Measurements from ENCODE around the gene HSPA9. TPM values are rescaled to one million over a fixed set of nuclear protein-coding genes. Genes with fewer than 3 reads are reported as not detected.

The HSPA9 gene
- total RNA-seq, 2 donors from 2014 or later: 220 to 398 TPM

DNA sequence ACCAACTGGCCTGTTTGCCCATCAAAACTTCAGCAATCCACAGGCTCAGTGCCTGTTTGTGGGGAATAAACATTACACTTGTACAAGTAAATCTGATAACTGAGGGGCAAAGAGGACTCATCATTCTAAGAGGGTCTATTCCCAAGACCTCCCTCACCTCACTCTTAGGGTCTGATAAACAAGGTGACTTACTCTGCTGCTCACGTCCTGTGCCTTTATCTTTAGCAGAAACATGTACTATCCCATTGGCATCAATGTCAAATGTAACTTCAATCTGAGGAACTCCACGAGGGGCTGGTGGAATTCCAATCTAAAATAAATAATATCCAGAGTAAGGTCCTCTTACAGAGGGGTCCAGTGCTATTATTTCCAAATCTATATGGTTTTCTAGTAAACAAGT, 17.5 kb downstream of the HSPA9 start:
- no peak overlapping the region for H3K4me3 Mint-ChIP-seq
- peak overlapping the region; percentile 40 for H3K27ac Mint-ChIP-seq
- no peaks in the 10 kb centered on the region for H3K9me3 Mint-ChIP-seq
- ATAC-seq (replicated peaks): no peak
- H3K36me3 Mint-ChIP-seq (ENCODE audit: low read depth): peaks cover 98% of the 10 kb centered on the region
- peaks cover 18% of the 10 kb centered on the region for H3K4me1 Mint-ChIP-seq
- no peaks in the 10 kb centered on the region for H3K27me3 Mint-ChIP-seq

DNA sequence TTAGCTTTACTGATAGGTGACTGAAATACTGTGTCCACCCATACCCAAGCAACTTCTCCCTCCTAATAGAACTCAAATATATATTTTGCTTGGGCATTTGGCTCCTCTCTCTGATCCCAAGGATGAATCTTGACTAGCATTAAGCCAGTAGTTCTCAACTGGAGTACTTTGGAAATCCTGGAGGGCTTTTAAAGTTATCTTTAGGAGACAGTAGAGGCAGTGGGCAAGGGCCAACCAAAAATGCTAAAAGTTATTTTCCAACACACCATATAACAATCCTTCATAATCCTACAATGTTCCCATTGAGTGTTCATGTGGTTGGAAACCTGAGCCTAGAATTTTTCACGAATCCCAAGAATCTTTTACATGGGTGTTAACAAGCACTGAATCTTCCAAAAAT, 21.1 kb downstream of the HSPA9 start:
- Mint-ChIP-seq H3K9me3 (no peaks in the 10 kb centered on the region), H3K4me1 (peaks cover 6% of the 10 kb centered on the region), H3K27ac (peak overlapping the region; percentile 54), H3K27me3 (no peaks in the 10 kb centered on the region), H3K36me3 (ENCODE audit: low read depth) (peaks cover 77% of the 10 kb centered on the region), H3K4me3 (no peak overlapping the region)
- ATAC-seq (replicated peaks): no peak

DNA sequence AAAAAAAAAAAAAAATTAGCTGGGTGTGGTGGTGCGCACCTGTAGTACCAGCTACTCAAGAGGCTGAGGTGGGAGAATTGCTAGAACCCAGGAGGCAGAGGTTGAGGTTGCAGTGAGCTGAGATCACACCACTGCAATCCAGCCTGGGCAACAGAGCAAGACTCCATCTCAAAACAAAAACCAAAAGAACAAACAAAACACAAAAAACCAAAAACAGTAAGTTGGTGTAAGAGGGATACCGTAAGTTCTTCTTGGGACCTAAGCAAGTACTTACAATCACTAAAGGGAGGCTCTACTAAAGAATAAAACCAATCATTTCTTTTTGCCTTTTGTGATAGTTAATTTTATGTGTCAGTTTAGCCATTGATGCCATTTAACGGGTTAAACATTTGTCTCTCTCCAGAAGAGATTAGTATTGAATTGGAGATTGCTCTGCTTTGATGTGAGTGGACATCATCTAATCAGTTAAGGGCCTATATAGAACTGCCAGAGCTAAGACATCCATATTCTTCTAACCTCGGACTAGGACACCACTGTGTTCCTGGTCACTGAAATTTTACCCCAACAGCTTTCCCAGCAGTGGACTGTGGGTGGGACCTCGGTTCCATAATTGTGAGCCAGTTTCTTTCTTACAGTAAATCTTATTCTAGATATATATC, 21.6 kb downstream of the HSPA9 start:
- H3K36me3 Mint-ChIP-seq (ENCODE audit: low read depth): peaks cover 73% of the 10 kb centered on the region
- no peak for ATAC-seq (replicated peaks)
- H3K9me3 Mint-ChIP-seq: no peaks in the 10 kb centered on the region
- H3K4me3 Mint-ChIP-seq: no peak overlapping the region
- no peaks in the 10 kb centered on the region for H3K27me3 Mint-ChIP-seq
- no peak overlapping the region for H3K27ac Mint-ChIP-seq
- peaks cover 4% of the 10 kb centered on the region for H3K4me1 Mint-ChIP-seq

GRCh38 chr5:138552657-138553056, 22.5 kb downstream of the HSPA9 start:
- no peaks in the 10 kb centered on the region for H3K27me3 Mint-ChIP-seq
- no peaks in the 10 kb centered on the region for H3K9me3 Mint-ChIP-seq
- H3K36me3 Mint-ChIP-seq (ENCODE audit: low read depth): peaks cover 72% of the 10 kb centered on the region
- no peak overlapping the region for H3K27ac Mint-ChIP-seq
- no peak overlapping the region for H3K4me3 Mint-ChIP-seq
- peaks cover 10% of the 10 kb centered on the region for H3K4me1 Mint-ChIP-seq
- ATAC-seq (replicated peaks): no peak

GRCh38 chr5:138549414-138549813, 25.8 kb downstream of the HSPA9 start:
- H3K27me3 Mint-ChIP-seq: no peaks in the 10 kb centered on the region
- H3K9me3 Mint-ChIP-seq: no peaks in the 10 kb centered on the region
- no peak overlapping the region for H3K4me3 Mint-ChIP-seq
- no peak overlapping the region for H3K27ac Mint-ChIP-seq
- H3K36me3 Mint-ChIP-seq (ENCODE audit: low read depth): peaks cover 48% of the 10 kb centered on the region
- H3K4me1 Mint-ChIP-seq: peaks cover 22% of the 10 kb centered on the region
- no peak for ATAC-seq (replicated peaks)

GRCh38 chr5:138545919-138546562, 29.2 kb downstream of the HSPA9 start:
- peaks cover 32% of the 10 kb centered on the region for H3K4me1 Mint-ChIP-seq
- no peak for ATAC-seq (replicated peaks)
- H3K9me3 Mint-ChIP-seq: no peaks in the 10 kb centered on the region
- no peaks in the 10 kb centered on the region for H3K27me3 Mint-ChIP-seq
- H3K4me3 Mint-ChIP-seq: peak overlapping the region; percentile 99
- no peak overlapping the region for H3K27ac Mint-ChIP-seq
- H3K36me3 Mint-ChIP-seq (ENCODE audit: low read depth): peaks cover 51% of the 10 kb centered on the region

GRCh38 chr5:138544181-138545134, 30.7 kb downstream of the HSPA9 start:
- H3K36me3 Mint-ChIP-seq (ENCODE audit: low read depth): peaks cover 67% of the 10 kb centered on the region
- peak overlapping the region; percentile 99 for H3K4me3 Mint-ChIP-seq
- no peaks in the 10 kb centered on the region for H3K9me3 Mint-ChIP-seq
- H3K27me3 Mint-ChIP-seq: no peaks in the 10 kb centered on the region
- ATAC-seq (replicated peaks): no peak
- H3K27ac Mint-ChIP-seq: peak overlapping the region; percentile 100
- H3K4me1 Mint-ChIP-seq: peaks cover 44% of the 10 kb centered on the region

GRCh38 chr5:138543730-138544104, 31.5 kb downstream of the HSPA9 start:
- H3K27me3 Mint-ChIP-seq: no peaks in the 10 kb centered on the region
- H3K4me1 Mint-ChIP-seq: peaks cover 49% of the 10 kb centered on the region
- H3K9me3 Mint-ChIP-seq: no peaks in the 10 kb centered on the region
- ATAC-seq (replicated peaks): peak; percentile 72
- H3K36me3 Mint-ChIP-seq (ENCODE audit: low read depth): peaks cover 74% of the 10 kb centered on the region
- peak overlapping the region; percentile 99 for H3K4me3 Mint-ChIP-seq
- H3K27ac Mint-ChIP-seq: peak overlapping the region; percentile 100

- Mint-ChIP-seq H3K27me3 (no peaks in the 10 kb centered on the region), H3K9me3 (no peaks in the 10 kb centered on the region), H3K36me3 (ENCODE audit: low read depth) (peaks cover 74% of the 10 kb centered on the region)
Measured at GRCh38 chr5:138542956-138543729, 32.1 kb downstream of the HSPA9 start, which contains the start of gene ETF1. TSS of gene ETF1 (minus strand) at chr5:138543236. CDS start at chr5:138542918, 318 bp downstream.

GRCh38 chr5:138542180-138542955, 32.8 kb downstream of the HSPA9 start:
- ATAC-seq (replicated peaks): no peak
- Mint-ChIP-seq H3K27me3 (no peaks in the 10 kb centered on the region), H3K4me1 (peaks cover 44% of the 10 kb centered on the region), H3K4me3 (peak overlapping the region; percentile 99), H3K9me3 (no peaks in the 10 kb centered on the region), H3K27ac (peak overlapping the region; percentile 100), H3K36me3 (ENCODE audit: low read depth) (peaks cover 71% of the 10 kb centered on the region)

More at GRCh38 chr5:138542956-138543729, 32.1 kb downstream of the HSPA9 start, which contains the start of gene ETF1:
- H3K4me1 Mint-ChIP-seq: peaks cover 46% of the 10 kb centered on the region
- ATAC-seq (replicated peaks): peak; percentile 94
- peak within 1 kb of the TSS; percentile 100 for H3K27ac Mint-ChIP-seq
- peak within 1 kb of the TSS; percentile 99 for H3K4me3 Mint-ChIP-seq

DNA sequence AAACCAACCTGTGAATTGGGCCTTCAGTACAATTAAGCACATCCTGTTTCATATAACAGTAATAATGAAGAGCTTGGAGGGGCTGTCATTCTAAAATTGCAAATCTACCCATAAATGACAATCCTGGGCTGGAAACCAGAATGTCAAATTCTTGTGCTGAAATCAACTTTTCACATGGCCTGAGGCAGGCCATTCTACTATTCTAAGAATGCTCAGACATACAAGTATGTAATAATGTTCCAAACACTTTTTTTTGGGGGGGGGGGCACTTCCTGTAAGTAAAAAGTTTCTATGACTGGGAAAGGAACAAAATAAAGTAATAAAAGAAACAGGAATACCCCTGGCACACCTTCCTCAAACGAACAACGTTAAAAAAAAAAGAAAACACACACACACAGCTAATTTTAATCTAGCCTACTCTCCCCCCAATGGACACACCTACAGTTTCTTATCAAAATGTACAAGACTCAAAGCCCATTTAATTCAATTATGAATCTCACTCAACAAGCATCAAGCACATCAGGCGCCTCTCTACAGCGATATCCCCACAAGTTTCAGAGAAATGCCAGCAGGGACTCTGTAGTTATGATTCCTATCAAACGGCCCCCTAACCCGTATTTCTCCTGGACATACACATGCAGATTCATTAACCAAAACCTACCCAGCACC, 33.6 kb downstream of the HSPA9 start:
- Mint-ChIP-seq H3K27ac (peak overlapping the region; percentile 100), H3K36me3 (ENCODE audit: low read depth) (peaks cover 79% of the 10 kb centered on the region), H3K4me1 (peaks cover 50% of the 10 kb centered on the region), H3K27me3 (no peaks in the 10 kb centered on the region), H3K4me3 (peak overlapping the region; percentile 99), H3K9me3 (no peaks in the 10 kb centered on the region)
- no peak for ATAC-seq (replicated peaks)

- peaks cover 92% of the 10 kb centered on the region for H3K36me3 Mint-ChIP-seq (ENCODE audit: low read depth)
- no peak for ATAC-seq (replicated peaks)
- no peaks in the 10 kb centered on the region for H3K27me3 Mint-ChIP-seq
- peaks cover 51% of the 10 kb centered on the region for H3K4me1 Mint-ChIP-seq
- H3K9me3 Mint-ChIP-seq: no peaks in the 10 kb centered on the region
- peak overlapping the region; percentile 99 for H3K4me3 Mint-ChIP-seq
- H3K27ac Mint-ChIP-seq: peak overlapping the region; percentile 100
Measured at GRCh38 chr5:138539791-138540190, 35.4 kb downstream of the HSPA9 start.

Data from activated T-helper 17 cell treated with anti-CD3 and anti-CD28 coated beads, Interleukin-2, amount 50 U/mL, for 72 hours (primary cell).